Left renal cortex interstitium (tissue), 4 donors: ENCODE measurements around the gene AATF. TPM values are rescaled to one million over a fixed set of nuclear protein-coding genes. Genes with fewer than 3 reads are reported as not detected.
A peak's percentile ranks its signal among the peaks of the same experiment; 100 is the strongest.

Experiments
- DNase-seq, 4 donors: peaks; one replicate each; pipeline ENCODE4 v3.0.0-alpha.2; 2013; ENCODE audit warnings: low read depth in 4 of 4, low spot score in 2 of 4, missing footprints in 1 of 4
- polyA plus RNA-seq, 4 donors: library from polyadenylated mRNA; unstranded; fragments of 120-200 nt; gene quantifications; one replicate each; pipeline ENCODE4 v1.2.1, GENCODE V29; 2013; ENCODE audit not compliant: insufficient read length in 4 of 4

The AATF gene, protein sequence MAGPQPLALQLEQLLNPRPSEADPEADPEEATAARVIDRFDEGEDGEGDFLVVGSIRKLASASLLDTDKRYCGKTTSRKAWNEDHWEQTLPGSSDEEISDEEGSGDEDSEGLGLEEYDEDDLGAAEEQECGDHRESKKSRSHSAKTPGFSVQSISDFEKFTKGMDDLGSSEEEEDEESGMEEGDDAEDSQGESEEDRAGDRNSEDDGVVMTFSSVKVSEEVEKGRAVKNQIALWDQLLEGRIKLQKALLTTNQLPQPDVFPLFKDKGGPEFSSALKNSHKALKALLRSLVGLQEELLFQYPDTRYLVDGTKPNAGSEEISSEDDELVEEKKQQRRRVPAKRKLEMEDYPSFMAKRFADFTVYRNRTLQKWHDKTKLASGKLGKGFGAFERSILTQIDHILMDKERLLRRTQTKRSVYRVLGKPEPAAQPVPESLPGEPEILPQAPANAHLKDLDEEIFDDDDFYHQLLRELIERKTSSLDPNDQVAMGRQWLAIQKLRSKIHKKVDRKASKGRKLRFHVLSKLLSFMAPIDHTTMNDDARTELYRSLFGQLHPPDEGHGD
- 10 to 100 TPM; 48.4 to 55.3 (median 50.4) TPM for polyA plus RNA-seq

DNA sequence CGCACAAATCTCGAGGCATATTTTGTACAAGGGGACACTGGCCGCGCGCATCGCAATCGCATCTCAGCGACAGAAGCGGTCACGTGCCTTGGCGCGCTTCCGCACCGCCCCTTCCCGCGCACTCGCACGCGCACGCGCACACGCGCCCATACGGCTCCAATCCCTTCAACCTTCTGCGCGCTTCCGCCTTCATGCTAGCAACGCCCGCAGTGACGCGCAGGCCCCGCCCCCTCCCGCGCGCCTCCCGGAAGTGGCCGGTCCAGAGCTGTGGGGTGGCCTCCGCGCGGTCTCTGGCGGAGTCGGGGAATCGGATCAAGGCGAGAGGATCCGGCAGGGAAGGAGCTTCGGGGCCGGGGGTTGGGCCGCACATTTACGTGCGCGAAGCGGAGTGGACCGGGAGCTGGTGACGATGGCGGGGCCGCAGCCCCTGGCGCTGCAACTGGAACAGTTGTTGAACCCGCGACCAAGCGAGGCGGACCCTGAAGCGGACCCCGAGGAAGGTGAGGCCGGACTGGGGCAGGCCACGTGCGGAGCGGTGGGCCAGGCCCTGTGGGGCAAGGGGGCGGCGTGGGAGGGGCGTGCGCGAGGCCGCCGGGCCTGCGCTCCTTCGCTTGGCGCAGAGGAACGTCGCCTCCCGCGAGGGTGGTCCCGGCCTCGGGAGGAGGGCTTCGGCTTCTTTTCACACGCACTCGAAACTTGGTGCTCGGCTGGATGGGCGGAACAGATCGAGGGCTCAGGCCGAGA, at the start of gene AATF:
TSS of gene AATF (plus strand) at position 238 of the 744 bp plus-strand sequence. CDS start at position 410, 172 bp downstream.
- DNase-seq, result peak in 3 of 4 donors; percentile 88 to 92 (median 91)

DNA sequence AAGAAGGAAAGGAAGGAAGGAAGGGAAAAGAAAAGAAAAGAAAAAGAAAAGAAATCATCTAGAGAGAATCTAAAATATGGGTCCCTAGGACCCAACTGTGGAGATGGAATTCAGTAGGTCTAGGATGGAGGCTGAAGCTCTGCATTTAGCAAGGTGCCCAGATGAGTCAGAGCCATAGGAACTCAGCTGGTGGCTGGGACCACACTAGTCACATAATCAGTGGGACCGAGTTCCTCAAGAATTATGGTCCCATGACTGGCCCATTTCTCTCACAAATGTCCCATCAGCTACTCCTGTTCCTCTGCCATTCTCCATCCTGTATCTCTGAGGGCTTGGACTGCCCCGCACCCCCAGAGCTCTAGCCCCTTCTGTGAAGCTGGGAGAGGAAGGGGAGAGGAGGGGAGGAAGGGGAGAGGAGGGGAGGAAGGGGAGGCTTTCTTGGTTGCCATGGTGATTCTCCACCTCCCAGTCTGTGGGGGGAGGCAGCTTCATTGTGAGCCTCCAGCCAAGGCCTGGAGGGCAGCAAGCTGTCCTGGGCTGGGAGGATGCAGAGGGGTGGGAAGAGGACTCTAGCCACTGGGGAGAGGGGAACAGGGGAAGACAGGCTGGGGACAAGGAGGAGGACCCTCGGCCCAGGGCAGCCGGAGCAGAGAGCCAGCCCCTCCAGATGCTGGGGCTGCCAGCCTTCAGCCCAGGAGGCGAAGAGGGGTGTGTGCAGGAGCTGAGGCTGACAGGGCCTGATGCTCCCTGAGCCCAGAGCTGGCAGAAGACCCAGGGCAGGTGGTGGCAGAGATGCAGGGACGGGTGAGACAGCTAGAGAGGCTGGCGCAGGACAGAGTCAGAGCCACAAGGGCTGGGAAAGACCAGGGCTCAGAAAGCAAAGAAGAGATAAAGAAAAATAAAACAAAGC, 49.2 kb upstream of the AATF start:
- no peak for DNase-seq

DNA sequence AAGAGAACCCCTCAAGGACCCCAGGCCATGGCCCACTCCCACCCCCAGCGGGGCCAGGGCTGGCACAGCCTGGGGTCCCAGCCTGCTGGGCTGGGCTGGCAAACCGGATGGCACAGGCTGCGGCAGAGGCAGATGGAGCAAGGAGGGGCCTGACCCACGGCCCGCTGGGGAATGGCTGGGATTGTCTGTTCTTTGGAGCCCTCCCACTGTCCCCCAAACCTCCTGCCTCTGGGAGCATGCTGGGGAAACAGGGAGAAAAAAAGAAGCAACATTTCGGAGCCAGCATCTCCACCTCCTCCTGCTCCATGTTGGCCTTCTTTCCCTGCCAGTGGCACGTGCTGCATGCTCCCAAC, 48.6 kb upstream of the AATF start:
- no peak for DNase-seq

DNA sequence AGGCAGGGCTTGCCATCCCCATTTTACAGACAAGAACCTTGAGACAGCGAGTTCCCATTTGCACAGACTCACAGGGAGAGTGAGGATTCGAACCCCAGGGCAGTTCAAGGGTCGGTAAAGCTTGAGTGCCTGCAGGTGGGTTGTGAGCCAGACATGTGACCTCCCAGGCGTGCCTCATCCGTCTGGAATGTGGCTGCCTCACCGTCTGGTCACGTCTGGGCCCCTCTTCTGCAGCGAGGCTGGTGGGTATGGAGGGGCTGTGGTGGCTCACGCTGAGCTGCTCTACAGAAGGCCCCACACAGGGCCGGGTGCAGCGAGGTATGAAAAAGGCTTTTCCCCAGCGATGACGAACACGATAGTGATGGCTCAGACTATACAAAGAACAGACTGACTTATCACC, 47.2 kb upstream of the AATF start:
- DNase-seq, result peak in 1 of 4 donors; percentile 54

DNA sequence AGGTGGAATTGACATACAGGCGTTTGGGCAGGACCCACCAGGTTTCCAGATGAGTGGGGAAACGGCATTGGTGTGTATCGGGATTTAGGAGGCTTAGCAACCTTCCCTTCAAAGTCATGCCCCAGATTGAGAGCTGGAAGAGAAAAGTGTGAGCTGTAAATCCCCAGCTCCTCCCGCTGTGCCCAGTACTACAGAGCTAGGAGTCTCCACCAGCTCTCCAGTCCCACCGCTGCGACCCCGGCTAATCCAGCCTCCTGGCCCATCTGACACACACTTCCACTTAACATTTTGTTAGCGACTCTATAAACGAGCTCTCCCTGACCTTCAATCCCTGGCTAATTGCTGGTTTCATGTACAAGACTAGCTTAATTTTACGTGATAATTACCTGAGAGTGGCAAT, 41.3 kb upstream of the AATF start:
- no peak for DNase-seq

DNA sequence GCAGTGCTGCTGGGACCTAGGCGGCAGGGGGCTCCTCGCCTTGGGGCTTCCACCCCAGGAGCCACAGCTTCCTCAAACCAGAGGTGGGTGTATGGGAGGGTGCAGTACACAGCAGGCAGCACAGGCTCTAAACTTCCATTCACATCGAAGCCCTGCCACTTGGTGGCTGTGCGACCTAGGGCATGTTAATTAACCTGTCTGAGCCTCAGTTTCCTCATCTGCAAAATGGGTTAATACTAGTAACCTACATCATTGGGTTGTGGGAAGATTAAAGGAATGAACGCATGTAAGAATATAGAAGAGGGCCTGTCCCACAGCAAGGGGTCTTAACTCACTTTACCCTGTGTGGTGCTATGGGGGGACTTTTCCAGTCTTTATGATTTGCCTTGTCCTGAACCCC, 38.2 kb upstream of the AATF start:
- DNase-seq, result no peak

DNA sequence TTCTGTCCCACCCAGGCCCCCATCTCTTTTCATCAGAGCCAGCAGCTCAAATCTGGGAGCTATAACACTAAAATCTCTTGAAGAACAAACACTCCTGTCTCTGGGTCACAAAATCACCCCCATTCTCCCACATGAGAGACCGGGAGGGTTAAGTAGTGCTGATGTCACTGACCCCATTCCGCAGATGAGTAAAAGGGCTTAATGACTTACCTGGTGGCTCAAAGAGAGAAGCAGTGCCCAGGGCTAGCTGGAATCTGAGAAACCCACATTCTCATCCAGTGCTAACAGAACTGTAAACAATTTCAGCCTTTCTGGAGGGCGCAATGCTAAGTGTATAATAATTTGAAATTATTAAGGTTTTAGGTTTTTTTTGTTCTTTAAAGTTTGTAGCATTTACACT, 37.8 kb upstream of the AATF start:
- DNase-seq, result no peak

DNA sequence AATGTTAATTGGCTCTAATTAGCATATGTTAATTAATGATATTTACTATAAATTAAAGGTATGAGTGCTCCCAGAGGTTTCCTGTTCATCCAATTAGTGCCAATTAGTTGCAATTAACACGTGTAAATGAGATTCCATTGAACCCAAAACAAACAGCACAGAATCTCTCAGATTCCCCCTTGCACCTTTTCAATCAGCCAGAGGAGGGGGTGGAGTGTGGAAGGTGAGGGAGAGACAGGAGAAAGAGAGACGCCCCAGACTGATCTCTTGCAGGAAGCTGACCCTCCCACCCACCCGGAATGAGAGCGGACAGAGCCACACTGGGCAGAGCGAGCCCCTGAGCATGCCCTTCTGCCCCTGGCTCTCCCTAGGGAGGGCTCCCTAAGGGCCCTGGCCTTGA, 35.6 kb upstream of the AATF start:
- no peak for DNase-seq

DNA sequence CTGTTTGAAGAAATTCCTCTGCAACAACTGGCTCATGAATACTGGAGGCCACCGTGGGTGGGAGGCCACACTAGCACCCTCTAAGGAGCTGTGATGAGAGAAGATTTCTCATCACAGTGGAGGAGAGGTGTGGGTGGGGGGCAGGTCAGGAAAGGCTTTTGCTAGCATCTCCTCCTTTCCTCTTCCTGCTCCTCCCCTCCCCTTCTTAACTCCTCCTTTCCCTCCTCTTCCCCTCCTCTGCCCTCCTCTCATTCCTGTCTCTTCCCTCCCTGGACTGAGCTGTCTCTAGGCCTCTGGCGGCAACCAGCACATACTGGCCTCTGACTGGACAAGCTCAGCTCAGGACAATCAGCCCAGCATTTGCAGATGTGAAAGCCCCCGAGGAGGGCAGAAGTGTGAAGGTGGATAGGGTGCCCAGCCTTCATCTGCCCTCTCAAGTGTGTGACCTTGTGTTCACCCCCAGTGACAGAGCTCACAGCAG, 30.5 kb upstream of the AATF start:
- DNase-seq, result no peak

DNA sequence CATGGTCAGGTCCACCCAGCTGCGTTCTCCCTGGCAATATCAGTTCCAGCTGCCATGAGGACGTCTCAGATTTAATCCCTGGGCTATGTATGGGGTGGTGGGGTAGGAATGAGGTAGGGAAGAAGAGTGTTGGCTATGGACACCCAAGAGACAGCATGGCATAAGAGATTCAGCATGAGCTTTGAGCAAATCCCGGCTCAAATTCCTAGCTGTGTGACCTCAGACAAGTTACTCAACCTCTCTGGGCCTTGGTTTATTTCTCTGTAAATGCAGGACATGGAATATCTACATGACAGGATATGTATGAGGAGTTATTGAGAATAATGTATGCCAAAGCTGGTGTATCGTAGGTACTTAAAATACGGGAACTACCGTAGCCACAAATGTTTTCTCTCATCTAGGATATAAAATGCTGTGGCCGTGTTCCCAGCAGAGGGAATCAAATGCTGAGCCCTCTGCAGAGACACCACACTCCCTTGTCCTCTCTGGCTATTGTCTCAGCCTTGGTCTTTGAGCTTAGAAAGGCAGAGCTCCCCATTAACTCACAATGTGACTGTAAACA, 29.3 kb upstream of the AATF start:
- DNase-seq, result no peak

DNA sequence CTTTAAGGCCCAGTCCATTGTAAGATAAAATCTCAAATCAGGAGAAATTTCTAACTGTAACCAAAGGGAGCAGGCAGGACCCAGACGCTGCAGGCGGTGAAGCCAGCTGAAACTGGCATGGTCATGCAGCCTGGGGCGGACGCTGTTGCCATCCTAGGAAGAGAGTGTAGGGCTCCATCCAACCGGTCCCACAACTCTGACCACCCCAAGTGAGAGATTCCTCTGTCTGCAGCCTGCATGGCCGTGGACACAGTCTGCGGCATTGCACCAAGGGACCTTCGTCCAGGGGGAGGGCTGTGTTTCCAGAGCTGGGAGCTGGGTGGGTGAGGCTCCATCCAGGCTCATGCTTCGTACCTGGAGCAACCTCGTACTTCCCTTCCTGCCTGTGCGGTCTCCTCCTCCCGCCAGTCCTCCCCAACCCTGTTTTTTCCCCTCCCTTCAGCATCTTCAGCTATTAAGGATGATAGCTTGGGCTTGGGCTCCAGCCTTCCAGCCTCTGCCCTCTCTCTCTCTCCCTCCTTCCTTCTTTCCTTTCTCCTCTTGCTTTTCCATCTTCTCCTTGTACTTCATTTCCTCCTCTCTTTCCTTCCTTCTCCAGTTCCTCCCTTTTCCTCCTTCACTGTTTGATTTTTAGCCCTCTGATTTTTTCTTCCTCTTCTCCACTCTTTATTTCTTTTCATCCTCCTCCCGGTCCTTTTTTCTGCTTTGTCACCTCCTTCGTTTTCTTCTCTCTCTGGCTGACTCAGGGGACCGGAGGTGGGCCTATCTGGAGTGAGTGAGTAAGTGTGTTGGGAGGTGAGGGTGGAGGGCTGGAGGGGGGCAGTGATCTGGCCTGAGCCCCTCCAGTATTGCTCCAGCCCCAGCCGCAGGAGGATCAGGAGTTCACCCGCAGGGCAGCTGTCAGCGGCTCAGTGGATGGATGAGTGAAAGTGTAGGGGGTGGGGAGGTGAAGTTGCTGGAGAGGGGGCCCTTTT, 28.4 kb upstream of the AATF start:
- no peak for DNase-seq

DNA sequence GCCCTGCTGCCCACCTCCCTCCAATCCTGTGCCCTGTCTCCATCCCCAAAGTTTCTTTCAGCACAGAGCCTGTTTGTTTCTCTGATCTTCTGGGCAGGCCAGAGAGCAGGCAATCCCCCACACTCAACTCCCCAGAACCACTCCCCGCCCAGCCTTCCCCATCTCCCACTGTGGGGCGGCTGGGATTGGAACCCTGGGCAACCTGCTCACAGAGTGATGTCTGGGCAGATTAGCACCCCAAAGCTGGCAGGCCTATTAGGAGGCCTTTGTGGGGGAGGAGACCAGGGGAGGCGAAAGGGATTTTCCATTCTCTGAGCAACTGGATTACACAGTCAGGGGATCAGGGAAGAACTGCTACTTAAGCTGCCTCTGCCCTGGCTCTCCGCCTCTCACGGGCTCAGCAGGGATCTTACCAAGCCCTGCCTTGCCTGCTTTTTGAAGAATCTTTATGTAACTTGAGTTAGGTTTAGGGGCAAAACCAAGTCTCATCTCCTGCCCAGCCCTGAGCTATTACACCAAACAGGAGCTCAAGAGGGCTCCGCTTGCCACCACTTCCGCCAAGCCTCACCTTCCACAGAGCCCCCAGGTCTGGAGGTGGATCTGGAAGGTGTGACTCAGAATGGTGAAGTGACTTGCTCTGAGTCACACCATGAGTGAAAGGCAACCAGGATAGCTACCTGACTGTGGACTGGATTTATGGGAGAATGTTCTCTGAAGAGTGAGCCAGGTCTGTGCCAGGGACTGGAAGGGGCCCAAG, 27.5 kb upstream of the AATF start:
- no peak for DNase-seq

DNA sequence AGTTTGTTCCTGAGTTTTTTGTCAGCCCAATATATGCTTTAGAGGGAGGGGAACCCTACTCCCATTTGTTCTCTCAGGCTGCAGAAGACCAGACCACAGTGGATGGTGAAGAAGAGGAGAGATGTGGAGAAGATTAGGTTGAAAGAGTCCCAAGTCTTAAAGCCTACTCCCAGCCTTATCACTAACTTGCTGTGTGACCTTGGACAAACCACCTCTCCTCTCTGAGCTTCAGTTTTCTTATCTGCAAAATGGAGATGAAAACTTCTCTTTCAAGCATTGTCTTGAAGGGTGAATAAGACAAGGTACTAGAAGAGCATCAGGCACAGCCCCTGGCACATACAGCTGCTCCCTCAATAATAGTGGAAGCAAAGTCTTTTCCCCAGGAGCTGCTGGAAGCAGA, 26.6 kb upstream of the AATF start:
- no peak for DNase-seq

DNA sequence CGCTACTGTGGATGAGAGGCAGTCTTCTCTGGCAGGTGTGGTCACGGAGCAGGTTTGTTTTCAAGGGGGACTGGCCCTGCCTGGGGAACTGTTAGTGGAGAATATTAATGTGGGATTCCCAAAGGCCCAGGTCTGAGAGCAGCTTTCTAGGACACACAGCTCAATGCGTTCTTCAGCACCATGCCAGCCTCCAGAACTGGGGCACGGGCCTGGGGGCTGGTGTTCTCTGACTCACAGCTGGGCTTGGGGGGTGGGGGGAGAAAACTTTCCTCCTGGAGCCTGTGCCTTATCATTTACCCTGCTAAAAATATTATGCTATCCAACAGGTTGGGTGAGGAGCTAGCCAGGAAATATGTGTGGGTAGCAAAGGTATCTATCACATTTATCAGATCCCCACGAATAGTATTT, 24.9 kb upstream of the AATF start:
- no peak for DNase-seq

DNA sequence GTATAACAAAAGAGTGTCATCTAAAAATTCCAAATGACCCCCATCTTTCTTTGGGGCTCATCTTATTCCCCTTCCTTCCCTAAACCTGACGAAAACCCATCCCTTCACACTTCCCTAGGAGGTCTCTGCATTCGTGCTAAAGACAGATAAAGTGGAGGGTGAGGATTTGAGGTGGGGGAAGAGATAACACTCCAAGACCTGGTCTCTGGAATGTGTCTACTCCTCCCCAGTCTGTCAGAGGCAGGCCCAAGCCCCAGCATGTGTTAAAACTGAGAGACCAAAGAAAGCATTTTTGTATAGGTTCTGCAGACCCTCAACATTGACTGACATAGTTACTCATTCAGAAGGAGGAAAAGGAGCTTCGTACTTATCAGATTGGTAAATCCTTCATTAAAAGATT, 22.5 kb upstream of the AATF start:
- no peak for DNase-seq

DNA sequence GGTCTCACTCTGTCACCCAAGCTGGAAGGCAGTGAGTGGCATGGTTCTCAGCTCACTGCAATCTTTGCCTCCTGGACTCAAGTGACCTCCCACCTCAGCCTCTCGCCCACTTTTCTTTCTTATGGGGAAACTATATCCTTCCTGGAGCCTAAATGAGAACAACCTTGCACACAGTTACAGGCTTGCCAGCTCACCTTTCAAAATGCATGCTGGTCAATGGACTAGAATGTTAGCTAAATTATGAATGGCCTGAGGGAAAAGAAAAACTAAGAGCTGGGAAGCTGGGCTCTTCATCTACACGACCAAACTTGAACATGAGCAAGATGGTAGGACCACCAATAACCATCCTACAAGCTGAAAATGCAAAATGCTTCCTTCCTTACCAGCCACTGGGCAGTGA, 22.1 kb upstream of the AATF start:
- DNase-seq, result no peak

DNA sequence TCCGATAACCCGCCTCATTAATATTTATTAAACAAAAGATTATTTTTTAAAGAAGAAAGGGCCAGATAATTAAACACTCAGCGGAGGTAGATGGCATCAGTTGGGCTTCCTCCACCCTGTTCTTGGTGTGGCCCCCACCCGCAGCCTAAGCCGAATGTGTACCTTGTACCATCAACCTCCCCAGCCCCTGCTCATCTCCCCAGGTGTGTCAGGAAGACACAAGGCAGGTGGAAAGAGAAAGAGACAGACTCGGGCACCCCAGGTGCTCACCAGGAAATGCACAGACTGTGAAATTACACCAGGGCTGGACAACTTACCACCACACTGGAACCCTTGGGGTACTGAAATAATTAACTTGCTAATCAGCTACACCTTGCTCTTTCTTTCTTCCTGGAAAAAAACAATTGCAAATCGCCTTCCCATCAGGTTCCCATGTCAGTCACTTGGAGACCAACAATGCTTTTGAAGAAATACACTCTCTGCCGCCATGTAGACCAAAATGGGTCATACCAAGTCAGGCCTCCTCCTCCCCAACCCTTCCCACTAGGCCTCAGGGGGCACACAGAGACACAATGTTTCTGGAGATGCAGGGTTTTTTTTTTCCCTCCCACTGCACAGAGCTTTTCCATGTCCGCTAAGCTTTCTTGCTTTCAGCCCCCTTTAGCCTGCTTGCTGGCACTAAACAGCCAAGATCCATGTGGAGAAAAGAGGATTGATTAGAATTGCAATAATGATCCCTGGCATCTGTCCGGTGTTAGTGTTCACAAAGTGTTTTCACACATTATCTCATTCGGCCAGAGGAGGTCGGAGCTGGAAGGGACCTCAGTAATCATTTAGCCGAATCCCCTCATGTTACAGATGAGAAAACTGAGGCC, 20.0 kb upstream of the AATF start:
- DNase-seq, result no peak
